K562 (cell line): Measurements from ENCODE around the gene ROMO1. TPM values are rescaled to one million over a fixed set of nuclear protein-coding genes. Genes with fewer than 3 reads are reported as not detected.

ENCODE experiments used
- CHD1 ChIP-seq: fragments of 200-600 bp; sonication (generic); IDR thresholded peaks from one replicate; pipeline ENCODE4 v1.6.1; 2012; ENCODE audit warnings: mild to moderate bottlenecking, moderate library complexity, low read length, inconsistent platforms
- ESRRB ChIP-seq: fragments of 250-450 bp; sonication (Bioruptor Pico); IDR thresholded peaks from 2 replicates; pipeline ENCODE4 v1.5.0; 2020; ENCODE audit warnings: mild to moderate bottlenecking, moderate library complexity, borderline replicate concordance
- HCFC1 ChIP-seq: IDR thresholded peaks from 2 replicates; pipeline ENCODE4 v1.6.1; 2012; ENCODE audit warnings: low read depth, low read length, improper control_type of control experiment
- MED1 ChIP-seq: sonication (generic); formaldehyde crosslinking; IDR thresholded peaks from 2 replicates; pipeline ENCODE4 v1.8.1; 2023; ENCODE audit warnings: missing genetic modification reagents, borderline replicate concordance
- NFATC3 ChIP-seq: fragments of 450-650 bp; IDR thresholded peaks from 2 replicates; pipeline ENCODE4 v1.6.1; 2017; ENCODE audit warnings: mild to moderate bottlenecking
- NFIX ChIP-seq: fragments of 250-450 bp; sonication (Bioruptor Pico); IDR thresholded peaks from 2 replicates; pipeline ENCODE4 v1.4.0; 2020; ENCODE audit warnings: low read depth, mild to moderate bottlenecking, moderate library complexity
- SMAD4 ChIP-seq: fragments of 250-450 bp; sonication (Bioruptor Pico); conservative IDR thresholded peaks from 2 replicates; pipeline ENCODE4 v1.8.0; 2021; ENCODE audit warnings: inconsistent platforms, mild to moderate bottlenecking, moderate library complexity
- STAT5A ChIP-seq: IDR thresholded peaks from 2 replicates; pipeline ENCODE4 v1.6.1; 2012; ENCODE audit warnings: low read length, inconsistent platforms, borderline replicate concordance
- U2AF2 ChIP-seq: fragments of 200-400 bp; formaldehyde crosslinking; optimal IDR thresholded peaks from 2 replicates; pipeline ENCODE3; 2017; ENCODE audit warnings: low read depth, mild to moderate bottlenecking, low read length
- ZNF217 ChIP-seq: sonication (generic); formaldehyde crosslinking; IDR thresholded peaks from 2 replicates; pipeline ENCODE4 v1.8.0; 2022; ENCODE audit warnings: mild to moderate bottlenecking, missing genetic modification reagents
- ZNF253 ChIP-seq: fragments of 250-450 bp; sonication (Bioruptor Pico); conservative IDR thresholded peaks from 2 replicates; pipeline ENCODE4 v1.6.1; 2021; ENCODE audit warnings: mild to moderate bottlenecking
- polyA plus RNA-seq, 8 experiments: library from polyadenylated mRNA; depleted of rRNA in 4 of 8; stranded (reverse) in 5 of 8; unstranded in 3 of 8; fragments of >200 nt; fragmentation: Nextera tagmentation in 2 of 8; fragmentation: Illumina TruSeq in 1 of 8; extraction: Ambion mirVana in 2 of 8; extraction: Trizol in 1 of 8; gene quantifications; 2 replicates each; pipeline versions ENCODE4 v1.2.1 to v1.2.3, GENCODE V29; 2011 to 2014; ENCODE audit warnings: inconsistent platforms in 1 of 8, missing spikeins in 1 of 8
- total RNA-seq, 7 experiments: library from RNA; depleted of rRNA in 6 of 7; stranded (reverse); fragments of >200 nt in 6 of 7; fragmentation: Illumina TruSeq in 2 of 7; extraction: Trizol in 2 of 7; gene quantifications; 2 replicates each; pipeline versions ENCODE4 v1.2.1 to v1.2.3, GENCODE V29; 2011 to 2021; ENCODE audit warnings: low replicate concordance in 1 of 7
- TF ChIP-seq, protein P1 (sequence below), 2 experiments: fragments of 450-650 bp; formaldehyde crosslinking in 1 of 2; IDR thresholded peaks; 2 replicates each; pipeline versions ENCODE4 v1.4.0 to v1.6.1; 2014 to 2020; ENCODE audit warnings: mild to moderate bottlenecking in 2 of 2, borderline replicate concordance in 1 of 2, low read depth in 1 of 2
- TF ChIP-seq, protein P2 (sequence below): fragments of 250-450 bp; sonication (Bioruptor Pico); IDR thresholded peaks from 2 replicates; pipeline ENCODE4 v1.5.0; 2020; ENCODE audit warnings: mild to moderate bottlenecking
- TF ChIP-seq, protein P3 (sequence below): sonication (generic); formaldehyde crosslinking; IDR thresholded peaks from 2 replicates; pipeline ENCODE4 v1.8.0; 2022; ENCODE audit warnings: missing genetic modification reagents, mild to moderate bottlenecking, moderate library complexity, borderline replicate concordance

The ROMO1 gene
- total and polyA plus RNA-seq, 9 of the 15 experiments (the other 6 are each of a cell fraction or from before 2014, with no cell fraction given): 31.8 to 741 (median 226) TPM

DNA sequence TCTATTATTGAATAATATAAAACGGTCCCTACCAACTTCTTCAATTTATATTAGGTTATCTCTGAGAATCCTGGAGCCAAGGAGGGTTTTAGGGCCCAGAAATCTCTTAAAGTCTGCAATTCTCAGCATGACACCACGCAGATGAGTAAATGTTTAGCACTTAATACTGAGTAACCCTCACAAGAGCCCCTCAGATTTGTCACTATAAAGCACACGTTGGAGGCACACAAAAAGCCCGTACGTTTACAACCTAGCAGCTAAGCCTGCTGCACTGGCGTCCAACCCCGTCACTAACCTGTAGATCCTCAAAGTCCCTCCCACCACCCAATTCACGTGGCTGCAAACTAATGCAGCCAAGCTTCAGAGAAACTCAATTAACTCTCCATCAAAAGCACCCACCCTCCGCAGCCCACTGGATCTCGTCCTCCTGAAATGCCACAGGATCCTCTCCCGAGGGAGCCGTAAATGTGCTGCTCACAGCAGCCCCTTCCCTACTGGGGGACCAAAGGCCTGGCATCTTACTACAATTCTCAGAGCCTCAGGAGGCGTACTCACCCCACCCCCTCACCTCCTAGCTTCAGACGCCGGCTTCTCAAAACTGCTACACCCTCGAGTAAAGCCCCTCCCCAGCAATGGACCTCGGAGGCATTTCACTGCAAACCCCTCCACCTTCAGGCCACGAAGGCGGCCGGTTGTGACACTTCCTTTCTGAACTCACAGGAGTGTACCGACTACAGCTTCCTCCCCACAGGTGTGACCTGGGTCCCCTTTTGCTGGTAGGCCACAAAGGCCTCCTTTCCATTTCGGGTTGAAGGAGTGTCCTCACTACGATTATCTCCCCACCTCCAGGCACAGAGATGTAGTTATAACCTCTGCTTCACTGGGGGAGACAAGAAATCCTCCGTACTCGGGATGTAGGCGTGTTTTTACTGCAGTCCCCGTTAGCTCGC lies 35.4 kb upstream of the ROMO1 start (continued):
- TF ChIP-seq, protein P1, sequence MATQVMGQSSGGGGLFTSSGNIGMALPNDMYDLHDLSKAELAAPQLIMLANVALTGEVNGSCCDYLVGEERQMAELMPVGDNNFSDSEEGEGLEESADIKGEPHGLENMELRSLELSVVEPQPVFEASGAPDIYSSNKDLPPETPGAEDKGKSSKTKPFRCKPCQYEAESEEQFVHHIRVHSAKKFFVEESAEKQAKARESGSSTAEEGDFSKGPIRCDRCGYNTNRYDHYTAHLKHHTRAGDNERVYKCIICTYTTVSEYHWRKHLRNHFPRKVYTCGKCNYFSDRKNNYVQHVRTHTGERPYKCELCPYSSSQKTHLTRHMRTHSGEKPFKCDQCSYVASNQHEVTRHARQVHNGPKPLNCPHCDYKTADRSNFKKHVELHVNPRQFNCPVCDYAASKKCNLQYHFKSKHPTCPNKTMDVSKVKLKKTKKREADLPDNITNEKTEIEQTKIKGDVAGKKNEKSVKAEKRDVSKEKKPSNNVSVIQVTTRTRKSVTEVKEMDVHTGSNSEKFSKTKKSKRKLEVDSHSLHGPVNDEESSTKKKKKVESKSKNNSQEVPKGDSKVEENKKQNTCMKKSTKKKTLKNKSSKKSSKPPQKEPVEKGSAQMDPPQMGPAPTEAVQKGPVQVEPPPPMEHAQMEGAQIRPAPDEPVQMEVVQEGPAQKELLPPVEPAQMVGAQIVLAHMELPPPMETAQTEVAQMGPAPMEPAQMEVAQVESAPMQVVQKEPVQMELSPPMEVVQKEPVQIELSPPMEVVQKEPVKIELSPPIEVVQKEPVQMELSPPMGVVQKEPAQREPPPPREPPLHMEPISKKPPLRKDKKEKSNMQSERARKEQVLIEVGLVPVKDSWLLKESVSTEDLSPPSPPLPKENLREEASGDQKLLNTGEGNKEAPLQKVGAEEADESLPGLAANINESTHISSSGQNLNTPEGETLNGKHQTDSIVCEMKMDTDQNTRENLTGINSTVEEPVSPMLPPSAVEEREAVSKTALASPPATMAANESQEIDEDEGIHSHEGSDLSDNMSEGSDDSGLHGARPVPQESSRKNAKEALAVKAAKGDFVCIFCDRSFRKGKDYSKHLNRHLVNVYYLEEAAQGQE (IDR thresholded peaks at IDR 0.05; ENCODE audit: borderline replicate concordance): no peak
- TF ChIP-seq, protein P1 (CRISPR knock-in tag; IDR thresholded peaks at IDR 0.05; ENCODE audit: low read depth): no peak
- TF ChIP-seq NFATC3 (0 out of 2 replicates have a peak, but pooled peaks have one; percentile 28), CHD1 (peak; percentile 44), MED1 (CRISPR knock-in tag) (no peak), ESRRB (CRISPR knock-in tag) (no peak), HCFC1 (peak; percentile 9; the same call in 1 of the 2 replicates), NFIX (no peak), SMAD4 (CRISPR knock-in tag) (no peak), ZNF253 (CRISPR knock-in tag) (no peak), ZNF217 (CRISPR knock-in tag) (no peak), STAT5A (no peak), U2AF2 (no peak)
- TF ChIP-seq, protein P2, sequence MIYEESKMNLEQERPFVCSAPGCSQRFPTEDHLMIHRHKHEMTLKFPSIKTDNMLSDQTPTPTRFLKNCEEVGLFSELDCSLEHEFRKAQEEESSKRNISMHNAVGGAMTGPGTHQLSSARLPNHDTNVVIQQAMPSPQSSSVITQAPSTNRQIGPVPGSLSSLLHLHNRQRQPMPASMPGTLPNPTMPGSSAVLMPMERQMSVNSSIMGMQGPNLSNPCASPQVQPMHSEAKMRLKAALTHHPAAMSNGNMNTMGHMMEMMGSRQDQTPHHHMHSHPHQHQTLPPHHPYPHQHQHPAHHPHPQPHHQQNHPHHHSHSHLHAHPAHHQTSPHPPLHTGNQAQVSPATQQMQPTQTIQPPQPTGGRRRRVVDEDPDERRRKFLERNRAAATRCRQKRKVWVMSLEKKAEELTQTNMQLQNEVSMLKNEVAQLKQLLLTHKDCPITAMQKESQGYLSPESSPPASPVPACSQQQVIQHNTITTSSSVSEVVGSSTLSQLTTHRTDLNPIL (CRISPR knock-in tag): 0 out of 2 replicates have a peak, but pooled peaks have one; percentile 26
- TF ChIP-seq, protein P3, sequence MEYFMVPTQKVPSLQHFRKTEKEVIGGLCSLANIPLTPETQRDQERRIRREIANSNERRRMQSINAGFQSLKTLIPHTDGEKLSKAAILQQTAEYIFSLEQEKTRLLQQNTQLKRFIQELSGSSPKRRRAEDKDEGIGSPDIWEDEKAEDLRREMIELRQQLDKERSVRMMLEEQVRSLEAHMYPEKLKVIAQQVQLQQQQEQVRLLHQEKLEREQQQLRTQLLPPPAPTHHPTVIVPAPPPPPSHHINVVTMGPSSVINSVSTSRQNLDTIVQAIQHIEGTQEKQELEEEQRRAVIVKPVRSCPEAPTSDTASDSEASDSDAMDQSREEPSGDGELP: no peak
